Sigmoid colon (tissue), 7 donors: ENCODE data around the gene NTNG2. TPM values are rescaled to one million over a fixed set of nuclear protein-coding genes. Genes with fewer than 3 reads are reported as not detected.

Experiments
- DNase-seq: peaks from one replicate; pipeline ENCODE4 v3.0.0-alpha.2; 2019
- H3K27ac ChIP-seq, 4 donors: fragments of 200-600 bp; sonication (generic); one replicate each; pipeline ENCODE4 v1.5.1; 2016 to 2019; ENCODE audit warnings: mild to moderate bottlenecking in 1 of 4
- H3K27me3 ChIP-seq, 3 donors: fragments of 200-600 bp; sonication (generic); one replicate each; pipeline ENCODE4 v1.5.1; 2019; ENCODE audit warnings: mild to moderate bottlenecking in 1 of 3
- H3K36me3 ChIP-seq, 4 donors: fragments of 200-600 bp; sonication (generic); one replicate each; pipeline ENCODE4 v1.5.1; 2016 to 2019
- H3K4me1 ChIP-seq, 4 donors: fragments of 200-600 bp; sonication (generic); one replicate each; pipeline ENCODE4 v1.5.1; 2017 to 2019
- H3K4me3 ChIP-seq, 4 donors: fragments of 200-600 bp; sonication (generic); one replicate each; pipeline ENCODE4 v1.5.1; 2017 to 2019; ENCODE audit warnings: mild to moderate bottlenecking in 2 of 4, moderate library complexity in 1 of 4
- H3K9me3 ChIP-seq, 4 donors: fragments of 200-600 bp in 3 of 4; sonication (generic) in 3 of 4; one replicate each; pipeline versions ENCODE4 v1.5.1 to v1.6.1; 2013 to 2019
- EP300 ChIP-seq, 4 donors: sonication (generic); formaldehyde crosslinking; IDR thresholded peaks; one replicate each; pipeline ENCODE4 v1.6.1; 2017; ENCODE audit warnings: antibody characterized with exemption in 4 of 4
- POLR2A ChIP-seq, 2 donors: fragments of 450-650 bp; IDR thresholded peaks; one replicate each; pipeline ENCODE4 v1.6.1; 2016; ENCODE audit warnings: antibody characterized with exemption in 2 of 2, mild to moderate bottlenecking in 2 of 2, moderate library complexity in 2 of 2
- POLR2AphosphoS5 ChIP-seq, 4 donors: sonication (generic); formaldehyde crosslinking; IDR thresholded peaks; one replicate each; pipeline ENCODE4 v1.6.1; 2017; ENCODE audit warnings: antibody characterized with exemption in 4 of 4
- WGBS, 2 donors: extraction: QIAGEN DNeasy Blood & Tissue Kit; methylation state at CpG; one replicate each; pipeline ENCODE4 v1.1.7; 2013; 5-methylcytosine and 5-hydroxymethylcytosine counted together
- intact Hi-C: fragments of 100-400 bp; cut with DNase I; formaldehyde crosslinking; loops from one replicate; pipeline ENCODE4 v1.15.1; 2023
- polyA plus RNA-seq, 3 donors: library from polyadenylated mRNA; stranded (reverse); fragments of 200-250 nt; gene quantifications; one replicate each; pipeline ENCODE4 v1.2.3, GENCODE V29; 2013
- total RNA-seq, 4 donors: library from RNA; depleted of rRNA; stranded (reverse); fragments of >200 nt; gene quantifications; one replicate each; pipeline ENCODE4 v1.1.0, GENCODE V29; 2016
- TF ChIP-seq, protein P1 (sequence below), 4 experiments: fragments of 450-650 bp in 3 of 4; fragments of 200-600 bp in 1 of 4; IDR thresholded peaks; one replicate each; pipeline ENCODE4 v1.5.1; 2016 to 2019; ENCODE audit warnings: antibody characterized with exemption in 4 of 4, mild to moderate bottlenecking in 3 of 4, moderate library complexity in 2 of 4
- donor health status: healthy with polysubstance abuse.
- donor health status: Bipolar disorder and iron deficiency.
- donor health status: healthy.

The NTNG2 gene
- total and polyA plus RNA-seq, 7 donors: 0.28 to 12.0 (median 0.55) TPM; not detected in 1

DNA sequence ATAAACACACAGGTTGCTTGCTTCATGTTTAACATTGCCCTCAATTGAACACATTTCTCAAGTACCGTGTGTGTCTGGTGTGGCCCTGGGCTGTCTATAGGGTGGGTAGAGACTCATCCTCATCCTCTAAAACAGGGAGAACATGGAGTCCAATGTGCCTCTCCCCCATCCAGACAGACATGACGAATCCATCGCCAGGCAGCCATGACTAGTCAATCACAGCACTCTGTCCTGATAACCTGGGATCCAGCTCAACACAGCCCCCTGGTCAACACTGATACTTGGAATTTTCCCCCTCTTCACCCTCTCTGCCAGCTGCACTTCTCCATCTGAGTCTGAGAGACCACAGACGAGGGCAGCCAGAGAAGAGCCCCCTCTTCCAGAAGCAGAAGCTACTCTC lies 10.7 kb upstream of the NTNG2 start:
- no peak for DNase-seq
- Histone ChIP-seq H3K9me3 (no peaks in the 10 kb centered on the region), H3K27ac (no peak overlapping the region), H3K27me3 (peaks cover 0 to 77% (median 33%) of the 10 kb centered on the region in 3 donors), H3K36me3 (no peaks in the 10 kb centered on the region), H3K4me3 (no peak overlapping the region), H3K4me1 (no peaks in the 10 kb centered on the region)
- WGBS, 2 donors: 66 to 80% methylated on average over 4 of the region's 4 CpGs
- intact Hi-C loops: no loop called here
- TF ChIP-seq, protein P1, sequence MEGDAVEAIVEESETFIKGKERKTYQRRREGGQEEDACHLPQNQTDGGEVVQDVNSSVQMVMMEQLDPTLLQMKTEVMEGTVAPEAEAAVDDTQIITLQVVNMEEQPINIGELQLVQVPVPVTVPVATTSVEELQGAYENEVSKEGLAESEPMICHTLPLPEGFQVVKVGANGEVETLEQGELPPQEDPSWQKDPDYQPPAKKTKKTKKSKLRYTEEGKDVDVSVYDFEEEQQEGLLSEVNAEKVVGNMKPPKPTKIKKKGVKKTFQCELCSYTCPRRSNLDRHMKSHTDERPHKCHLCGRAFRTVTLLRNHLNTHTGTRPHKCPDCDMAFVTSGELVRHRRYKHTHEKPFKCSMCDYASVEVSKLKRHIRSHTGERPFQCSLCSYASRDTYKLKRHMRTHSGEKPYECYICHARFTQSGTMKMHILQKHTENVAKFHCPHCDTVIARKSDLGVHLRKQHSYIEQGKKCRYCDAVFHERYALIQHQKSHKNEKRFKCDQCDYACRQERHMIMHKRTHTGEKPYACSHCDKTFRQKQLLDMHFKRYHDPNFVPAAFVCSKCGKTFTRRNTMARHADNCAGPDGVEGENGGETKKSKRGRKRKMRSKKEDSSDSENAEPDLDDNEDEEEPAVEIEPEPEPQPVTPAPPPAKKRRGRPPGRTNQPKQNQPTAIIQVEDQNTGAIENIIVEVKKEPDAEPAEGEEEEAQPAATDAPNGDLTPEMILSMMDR (IDR thresholded peaks at IDR 0.05): no peak
- TF ChIP-seq EP300 (IDR thresholded peaks at IDR 0.05) (no peak), POLR2A (IDR thresholded peaks at IDR 0.05) (no peak), POLR2AphosphoS5 (IDR thresholded peaks at IDR 0.05) (no peak)

DNA sequence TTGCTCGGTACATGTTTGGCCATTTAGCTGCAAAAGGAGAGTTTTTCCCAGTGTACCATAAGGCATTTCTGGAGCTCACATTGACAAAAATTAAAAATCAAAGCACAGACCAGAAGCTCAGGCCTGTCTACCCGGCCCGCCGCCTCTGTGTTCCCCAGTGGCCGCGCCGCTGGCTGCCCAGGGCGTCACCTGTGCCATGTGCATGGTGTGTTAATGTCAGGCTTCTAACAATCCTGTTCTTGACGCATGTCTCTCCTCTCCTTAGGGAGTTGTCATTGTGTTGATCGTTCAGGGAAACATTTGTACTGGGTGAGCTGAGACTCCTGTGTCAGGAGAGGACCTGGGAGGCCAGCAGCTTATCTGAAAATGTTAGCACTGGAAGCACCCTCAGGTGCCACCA lies 9.6 kb upstream of the NTNG2 start:
- Histone ChIP-seq H3K27me3 (peaks cover 0 to 74% (median 24%) of the 10 kb centered on the region in 3 donors), H3K4me1 (no peaks in the 10 kb centered on the region), H3K36me3 (no peaks in the 10 kb centered on the region), H3K27ac (no peak overlapping the region), H3K4me3 (no peak overlapping the region), H3K9me3 (no peaks in the 10 kb centered on the region)
- DNase-seq: no peak
- intact Hi-C loops: no loop called here
- TF ChIP-seq POLR2AphosphoS5 (IDR thresholded peaks at IDR 0.05) (no peak), EP300 (IDR thresholded peaks at IDR 0.05) (no peak), POLR2A (IDR thresholded peaks at IDR 0.05) (no peak)
- TF ChIP-seq, protein P1 (IDR thresholded peaks at IDR 0.05): no peak
- 86 to 91% methylated on average over 10 of the region's 10 CpGs for WGBS, 2 donors

DNA sequence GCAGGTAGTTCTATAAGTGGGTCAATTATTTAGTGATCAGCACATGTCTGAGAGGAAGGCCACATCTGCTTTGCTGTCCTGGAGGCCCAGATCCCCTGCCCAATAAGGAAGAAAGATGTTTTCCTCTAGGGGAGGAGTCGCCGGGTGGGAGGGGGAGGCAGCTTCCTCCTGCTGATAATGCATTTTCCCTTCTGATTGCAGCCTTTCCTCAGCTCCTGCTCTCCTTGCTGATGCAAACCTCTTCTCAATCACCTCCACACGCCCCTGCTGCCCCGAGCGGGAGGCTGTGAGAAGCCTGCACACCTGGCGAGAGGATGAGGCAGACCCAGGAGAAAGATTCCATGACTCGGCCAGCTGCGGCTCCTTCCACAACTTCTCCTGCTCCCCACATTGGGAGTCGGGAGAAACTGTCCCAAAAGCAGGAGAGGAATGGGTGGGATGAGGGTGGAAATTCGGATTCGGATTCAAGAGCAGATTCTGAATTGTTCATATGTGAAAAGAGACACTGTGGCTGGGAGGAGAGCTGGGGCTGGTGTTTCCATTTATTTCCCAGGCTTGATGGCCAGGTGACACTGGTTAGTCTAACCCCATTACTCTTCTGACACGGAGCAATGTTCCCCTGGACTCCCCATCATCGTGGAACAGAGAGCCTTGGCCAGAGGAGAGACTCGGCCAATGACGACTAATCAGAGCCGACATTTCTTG lies 6.8 kb upstream of the NTNG2 start:
- no peaks in the 10 kb centered on the region for H3K4me1 ChIP-seq
- TF ChIP-seq EP300 (IDR thresholded peaks at IDR 0.05) (no peak), POLR2A (IDR thresholded peaks at IDR 0.05) (no peak), POLR2AphosphoS5 (IDR thresholded peaks at IDR 0.05) (no peak)
- TF ChIP-seq, protein P1 (IDR thresholded peaks at IDR 0.05): no peak
- no peak overlapping the region for H3K27ac ChIP-seq
- peaks cover 0 to 78% (median 29%) of the 10 kb centered on the region in 3 donors for H3K27me3 ChIP-seq
- H3K4me3 ChIP-seq: no peak overlapping the region
- no peaks in the 10 kb centered on the region for H3K36me3 ChIP-seq
- DNase-seq: no peak
- intact Hi-C loops: no loop called here
- WGBS, 2 donors: 49 to 57% methylated on average over 16 of the region's 16 CpGs
- H3K9me3 ChIP-seq: no peaks in the 10 kb centered on the region

DNA sequence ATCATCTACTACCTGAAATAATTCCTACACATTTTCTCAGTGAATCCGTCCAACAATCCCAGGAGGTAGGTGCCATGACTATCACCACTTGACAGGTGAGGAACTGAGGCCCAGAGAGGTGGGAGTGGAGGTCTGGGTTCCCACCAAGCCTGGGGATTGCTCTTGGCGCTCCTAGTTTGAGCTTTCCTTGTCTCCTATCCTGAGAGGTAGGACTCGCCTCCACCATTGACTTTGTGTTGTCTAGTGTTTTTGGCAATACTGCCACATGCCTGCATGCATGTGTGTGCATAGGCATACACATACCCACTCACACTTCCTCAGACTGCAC lies 6.3 kb upstream of the NTNG2 start:
- TF ChIP-seq POLR2AphosphoS5 (IDR thresholded peaks at IDR 0.05) (no peak), EP300 (IDR thresholded peaks at IDR 0.05) (no peak), POLR2A (IDR thresholded peaks at IDR 0.05) (no peak)
- TF ChIP-seq, protein P1 (IDR thresholded peaks at IDR 0.05): no peak
- Histone ChIP-seq H3K4me1 (no peaks in the 10 kb centered on the region), H3K4me3 (no peak overlapping the region), H3K9me3 (no peaks in the 10 kb centered on the region), H3K27me3 (peaks cover 0 to 78% (median 29%) of the 10 kb centered on the region in 3 donors), H3K36me3 (no peaks in the 10 kb centered on the region), H3K27ac (no peak overlapping the region)
- 72 to 86% methylated on average over 3 of the region's 3 CpGs for WGBS, 2 donors
- DNase-seq: no peak
- intact Hi-C loops: no loop called here

DNA sequence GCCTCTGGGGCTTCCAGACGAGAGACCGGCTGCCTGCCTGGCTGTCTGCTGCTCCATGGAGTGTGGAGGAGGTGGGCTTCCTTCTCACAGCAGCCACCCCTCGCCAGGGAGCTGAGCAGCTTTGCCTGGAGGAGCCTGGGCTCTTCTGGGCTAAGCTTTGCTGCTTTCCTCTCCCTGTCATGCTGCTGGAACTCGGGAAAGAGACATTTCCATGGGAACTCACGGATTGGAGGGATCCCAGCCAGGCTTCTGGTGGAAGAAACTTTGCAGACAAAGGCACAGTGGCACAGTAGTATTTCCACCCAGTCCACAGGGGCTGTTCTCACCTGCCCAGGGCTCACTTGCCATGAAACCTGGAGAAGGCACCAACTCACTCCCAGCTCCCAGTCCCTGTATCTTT lies 5.6 kb upstream of the NTNG2 start:
- TF ChIP-seq POLR2A (IDR thresholded peaks at IDR 0.05) (no peak), POLR2AphosphoS5 (IDR thresholded peaks at IDR 0.05) (no peak), EP300 (IDR thresholded peaks at IDR 0.05) (no peak)
- TF ChIP-seq, protein P1 (IDR thresholded peaks at IDR 0.05): no peak
- peaks cover 0 to 6% (median 4%) of the 10 kb centered on the region in 4 donors for H3K4me1 ChIP-seq
- H3K27ac ChIP-seq: no peak overlapping the region
- no peak overlapping the region for H3K4me3 ChIP-seq
- no peaks in the 10 kb centered on the region for H3K9me3 ChIP-seq
- H3K36me3 ChIP-seq: no peaks in the 10 kb centered on the region
- DNase-seq: no peak
- intact Hi-C loops: no loop called here
- 27 to 38% methylated on average over 5 of the region's 5 CpGs for WGBS, 2 donors
- H3K27me3 ChIP-seq: peaks cover 5 to 78% (median 37%) of the 10 kb centered on the region in 3 donors
